ENCODE results near the gene TEX38. TPM values are rescaled to one million over a fixed set of nuclear protein-coding genes. Genes with fewer than 3 reads are reported as not detected.
"Not testable (repeated sequence)": the region's sequence is repeated elsewhere in the genome, so short reads cannot be mapped to it uniquely, and the experiment has no call there.

The TEX38 gene
- total RNA-seq, 2 donors from 2014 or later, result not detected

GRCh38 chr1:46689356-46689755 is 17.7 kb downstream of the TEX38 start:
- peak; percentile 27 for DNase-seq
- no peak overlapping the region for H3K4me3 ChIP-seq
- no peaks in the 10 kb centered on the region for H3K9me3 ChIP-seq
- no peak overlapping the region for H3K9ac ChIP-seq (ENCODE audit: low read depth in 2 of 2, low read length in 2 of 2)
- intact Hi-C loops (cut with DNase I), result no loop called here
- H3K27ac ChIP-seq, result no peak overlapping the region
- peaks cover 10% of the 10 kb centered on the region for H3K4me1 ChIP-seq
- H3K27me3 ChIP-seq, result no peaks in the 10 kb centered on the region
- no peak for TF ChIP-seq CTCF (IDR thresholded peaks at IDR 0.05)
- H3K36me3 ChIP-seq, result peaks cover 13% of the 10 kb centered on the region

- H3K27ac ChIP-seq, result no peak overlapping the region
- H3K4me3 ChIP-seq, result no peak overlapping the region
- H3K4me1 ChIP-seq, result peaks cover 10% of the 10 kb centered on the region
- intact Hi-C loops (cut with DNase I), result no loop called here
- H3K9me3 ChIP-seq, result no peaks in the 10 kb centered on the region
- peaks cover 13% of the 10 kb centered on the region for H3K36me3 ChIP-seq
- TF ChIP-seq CTCF (IDR thresholded peaks at IDR 0.05), result no peak
- DNase-seq, result no peak
- no peak overlapping the region for H3K9ac ChIP-seq (ENCODE audit: low read depth in 2 of 2, low read length in 2 of 2)
- H3K27me3 ChIP-seq, result no peaks in the 10 kb centered on the region
Measured at GRCh38 chr1:46689897-46690296, 18.2 kb downstream of the TEX38 start.

- Histone ChIP-seq H3K9me3 (no peaks in the 10 kb centered on the region), H3K9ac (ENCODE audit: low read depth in 2 of 2, low read length in 2 of 2) (no peak overlapping the region), H3K27ac (no peak overlapping the region), H3K27me3 (no peaks in the 10 kb centered on the region), H3K36me3 (peaks cover 13% of the 10 kb centered on the region), H3K4me3 (no peak overlapping the region), H3K4me1 (peaks cover 10% of the 10 kb centered on the region)
- no peak for TF ChIP-seq CTCF (IDR thresholded peaks at IDR 0.05)
- no peak for DNase-seq
- intact Hi-C loops (cut with DNase I), result no loop called here
Measured at GRCh38 chr1:46690931-46691421, 19.3 kb downstream of the TEX38 start.

GRCh38 chr1:46691997-46692790 is 20.5 kb downstream of the TEX38 start:
- Histone ChIP-seq H3K4me3 (no peak overlapping the region), H3K9ac (ENCODE audit: low read depth in 2 of 2, low read length in 2 of 2) (no peak overlapping the region), H3K36me3 (peaks cover 13% of the 10 kb centered on the region), H3K27ac (no peak overlapping the region), H3K27me3 (no peaks in the 10 kb centered on the region), H3K9me3 (no peaks in the 10 kb centered on the region), H3K4me1 (peaks cover 6% of the 10 kb centered on the region)
- TF ChIP-seq CTCF (IDR thresholded peaks at IDR 0.05), result no peak
- intact Hi-C loops (cut with DNase I), result no loop called here
- no peak for DNase-seq

- H3K27ac ChIP-seq, result no peak overlapping the region
- H3K36me3 ChIP-seq, result peaks cover 13% of the 10 kb centered on the region
- DNase-seq, result no peak
- intact Hi-C loops (cut with DNase I), result no loop called here
- no peaks in the 10 kb centered on the region for H3K27me3 ChIP-seq
- no peak overlapping the region for H3K9ac ChIP-seq (ENCODE audit: low read depth in 2 of 2, low read length in 2 of 2)
- H3K4me1 ChIP-seq, result no peaks in the 10 kb centered on the region
- H3K9me3 ChIP-seq, result no peaks in the 10 kb centered on the region
- no peak for TF ChIP-seq CTCF (IDR thresholded peaks at IDR 0.05)
- no peak overlapping the region for H3K4me3 ChIP-seq
Measured at GRCh38 chr1:46692811-46693770, 21.4 kb downstream of the TEX38 start.

GRCh38 chr1:46694676-46695075 is 23.0 kb downstream of the TEX38 start:
- H3K27ac ChIP-seq; H3K9me3 ChIP-seq; intact Hi-C loops (cut with DNase I); H3K9ac ChIP-seq (ENCODE audit: low read depth in 2 of 2, low read length in 2 of 2); H3K4me1 ChIP-seq; H3K27me3 ChIP-seq; H3K4me3 ChIP-seq; DNase-seq: not testable (repeated sequence)
- H3K36me3 ChIP-seq, result peaks cover 13% of the 10 kb centered on the region

Measured in colonic mucosa (tissue), 4 donors.